Loucy (cell line): ENCODE measurements around the gene CMTR1.

Source experiments
- CTCF ChIP-seq: fragments of 200-600 bp; sonication (generic); conservative IDR thresholded peaks from 2 replicates; pipeline ENCODE4 v1.5.1; 2014; ENCODE audit warnings: mild to moderate bottlenecking, antibody characterized with exemption, low read length
- EZH2phosphoT487 ChIP-seq: fragments of 200-600 bp; IDR thresholded peaks from 2 replicates; pipeline ENCODE4 v1.6.1; 2018; ENCODE audit warnings: antibody characterized with exemption, mild to moderate bottlenecking, moderate library complexity, borderline replicate concordance

- TF ChIP-seq CTCF (no peak), EZH2phosphoT487 (no peak)
Measured at GRCh38 chr6:37477656-37478435, 44.8 kb downstream of the CMTR1 start.
